ENCODE results near the gene ODF2. TPM values are rescaled to one million over a fixed set of nuclear protein-coding genes. Genes with fewer than 3 reads are reported as not detected.

The ODF2 gene
- total RNA-seq (2021): 80.6 and 83.1 TPM in 2 replicates
- Bru-seq, nascent RNA: percentile 63 among the genes with signal in this experiment
- BruChase-seq, experiment 1, labeled RNA remaining after a 2-hour chase: percentile 74 among the genes with signal in this experiment
- percentile 84 among the genes with signal in this experiment for BruChase-seq, experiment 2, labeled RNA remaining after a 6-hour chase
- long read RNA-seq, transcript ODF2-201 (21 exons, 3,899 nt): major isoform, 41 of 141 reads
- long read RNA-seq, partial matches to known transcripts: 25 of 141 reads
- long read RNA-seq, other reads (novel, unspliced or antisense): 71 of 141 reads

DNA sequence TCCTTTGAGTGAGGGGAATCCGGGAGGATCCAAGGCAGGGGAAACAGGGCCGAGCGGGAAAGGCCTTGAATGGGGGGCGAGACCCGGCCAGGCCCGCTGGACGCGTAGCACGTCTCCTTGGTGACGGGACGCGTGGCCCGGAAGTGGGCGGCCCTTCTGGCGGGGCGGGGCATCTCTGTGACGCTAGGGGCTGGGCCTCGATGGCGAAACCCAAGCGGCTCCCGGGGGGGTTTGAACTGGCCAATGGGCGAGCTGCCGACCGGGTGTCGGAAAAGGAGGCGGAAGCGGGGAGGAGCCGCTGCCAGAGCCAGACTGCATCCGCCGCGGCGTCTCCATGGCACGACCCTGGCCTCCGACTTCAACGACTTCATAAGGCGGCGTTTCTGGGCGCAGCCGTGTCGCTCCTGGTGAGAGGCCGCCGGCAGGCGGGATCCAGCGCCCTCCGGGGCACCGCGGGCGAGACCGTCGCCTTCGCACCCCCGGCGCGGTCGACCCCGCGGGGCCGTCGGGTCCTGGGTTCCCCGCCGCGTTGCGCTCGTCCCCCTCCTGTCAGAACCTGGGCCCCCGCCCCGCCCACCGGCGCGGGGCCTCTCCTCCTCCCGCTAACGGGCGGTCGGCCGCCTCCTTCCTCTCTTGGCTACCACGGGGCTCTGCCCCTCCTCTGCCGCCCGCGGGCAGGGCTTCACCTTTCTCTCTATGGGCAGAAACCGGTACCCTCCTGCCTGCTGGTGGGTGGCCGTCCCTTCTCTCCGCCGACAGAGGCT lies at the start of gene ODF2:
Gene ODF2 (plus strand): TSS at position 158 of the 764 bp plus-strand sequence. CDS start 86 bp downstream, at position 244.
- Histone ChIP-seq H3K36me3 (ENCODE audit: insufficient read depth, low read length, poor library complexity, severe bottlenecking) (peaks cover 16% of the 10 kb centered on the region), H3K27me3 (replicated peaks; ENCODE audit: insufficient read depth, low read depth, low read length, poor library complexity) (no peaks in the 10 kb centered on the region), H3K4me3 (ENCODE audit: low read depth, low read length, poor library complexity, severe bottlenecking) (peak within 1 kb of the TSS; percentile 75), H3K4me1 (ENCODE audit: insufficient read depth, low read length, poor library complexity, severe bottlenecking) (peaks cover 7% of the 10 kb centered on the region), H3K9me3 (ENCODE audit: low read depth, low read length, poor library complexity, severe bottlenecking) (no peaks in the 10 kb centered on the region), H3K27ac (ENCODE audit: low read depth, low read length, poor library complexity, severe bottlenecking) (peak within 1 kb of the TSS; percentile 84)
- TF ChIP-seq, protein P1, sequence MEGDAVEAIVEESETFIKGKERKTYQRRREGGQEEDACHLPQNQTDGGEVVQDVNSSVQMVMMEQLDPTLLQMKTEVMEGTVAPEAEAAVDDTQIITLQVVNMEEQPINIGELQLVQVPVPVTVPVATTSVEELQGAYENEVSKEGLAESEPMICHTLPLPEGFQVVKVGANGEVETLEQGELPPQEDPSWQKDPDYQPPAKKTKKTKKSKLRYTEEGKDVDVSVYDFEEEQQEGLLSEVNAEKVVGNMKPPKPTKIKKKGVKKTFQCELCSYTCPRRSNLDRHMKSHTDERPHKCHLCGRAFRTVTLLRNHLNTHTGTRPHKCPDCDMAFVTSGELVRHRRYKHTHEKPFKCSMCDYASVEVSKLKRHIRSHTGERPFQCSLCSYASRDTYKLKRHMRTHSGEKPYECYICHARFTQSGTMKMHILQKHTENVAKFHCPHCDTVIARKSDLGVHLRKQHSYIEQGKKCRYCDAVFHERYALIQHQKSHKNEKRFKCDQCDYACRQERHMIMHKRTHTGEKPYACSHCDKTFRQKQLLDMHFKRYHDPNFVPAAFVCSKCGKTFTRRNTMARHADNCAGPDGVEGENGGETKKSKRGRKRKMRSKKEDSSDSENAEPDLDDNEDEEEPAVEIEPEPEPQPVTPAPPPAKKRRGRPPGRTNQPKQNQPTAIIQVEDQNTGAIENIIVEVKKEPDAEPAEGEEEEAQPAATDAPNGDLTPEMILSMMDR (conservative IDR thresholded peaks at IDR 0.05; ENCODE audit: low read depth, low read length): no peak
- intact Hi-C loops (cut with micrococcal nuclease; ENCODE audit: unreplicated experiment): no loop called here
- ChIA-PET POLR2A (ENCODE audit: low non-redundant PET) (interaction anchor here (0.7 kb wide), 1 partner anchor 296 kb away, joined by 11 read pairs; the partner anchor contains the start of gene BBLN), CTCF (no interaction called here)
- no TSS peak for BruUV-seq (replicated peaks)
- DNase-seq (ENCODE audit: low spot score): peak; percentile 98

DNA sequence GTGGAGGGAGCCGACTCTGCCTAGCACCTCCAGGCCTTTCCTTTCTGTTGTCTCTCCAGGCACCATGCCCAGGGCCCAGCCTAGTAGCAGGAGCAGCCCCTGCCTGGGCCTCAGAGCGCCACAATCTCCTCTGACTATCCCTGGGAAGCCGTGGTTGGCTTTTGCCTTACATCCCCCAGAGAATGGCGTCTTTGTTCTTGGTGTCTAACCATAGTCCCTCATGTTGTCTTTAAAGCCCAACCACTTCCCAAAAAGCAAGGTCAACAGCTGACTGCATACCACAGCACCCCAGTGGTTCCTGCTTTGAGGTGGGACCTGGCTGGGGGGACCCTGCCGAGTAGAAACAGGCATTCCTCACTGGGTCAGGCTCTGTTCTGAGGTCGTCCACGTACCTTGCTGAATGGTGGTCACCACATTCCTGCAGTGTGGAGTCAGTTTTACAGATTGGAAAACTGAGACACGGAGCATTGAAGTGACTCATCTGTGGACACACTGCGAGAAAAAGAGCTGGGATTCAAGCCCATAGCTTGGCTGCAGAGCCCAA lies 48.9 kb upstream of the ODF2 start:
- Histone ChIP-seq H3K27me3 (replicated peaks; ENCODE audit: insufficient read depth, low read depth, low read length, poor library complexity) (no peaks in the 10 kb centered on the region), H3K4me3 (ENCODE audit: low read depth, low read length, poor library complexity, severe bottlenecking) (no peak overlapping the region), H3K4me1 (ENCODE audit: insufficient read depth, low read length, poor library complexity, severe bottlenecking) (no peaks in the 10 kb centered on the region), H3K36me3 (ENCODE audit: insufficient read depth, low read length, poor library complexity, severe bottlenecking) (no peaks in the 10 kb centered on the region), H3K9me3 (ENCODE audit: low read depth, low read length, poor library complexity, severe bottlenecking) (no peaks in the 10 kb centered on the region), H3K27ac (ENCODE audit: low read depth, low read length, poor library complexity, severe bottlenecking) (no peak overlapping the region)
- no peak for TF ChIP-seq EZH2 (IDR thresholded peaks at IDR 0.05; ENCODE audit: borderline replicate concordance, low read depth, low read length, poor library complexity, severe bottlenecking)
- TF ChIP-seq, protein P1 (conservative IDR thresholded peaks at IDR 0.05; ENCODE audit: low read depth, low read length): no peak
- no peak for DNase-seq (ENCODE audit: low spot score)
- POLR2A ChIA-PET (ENCODE audit: low non-redundant PET): interaction anchor here (0.7 kb wide), 1 partner anchor 24 kb away, joined by 10 read pairs; no protein-coding TSS in a partner anchor
- intact Hi-C loops (cut with micrococcal nuclease; ENCODE audit: unreplicated experiment): no loop called here
- CTCF ChIA-PET: no interaction called here
- no TSS peak for BruUV-seq (replicated peaks)

DNA sequence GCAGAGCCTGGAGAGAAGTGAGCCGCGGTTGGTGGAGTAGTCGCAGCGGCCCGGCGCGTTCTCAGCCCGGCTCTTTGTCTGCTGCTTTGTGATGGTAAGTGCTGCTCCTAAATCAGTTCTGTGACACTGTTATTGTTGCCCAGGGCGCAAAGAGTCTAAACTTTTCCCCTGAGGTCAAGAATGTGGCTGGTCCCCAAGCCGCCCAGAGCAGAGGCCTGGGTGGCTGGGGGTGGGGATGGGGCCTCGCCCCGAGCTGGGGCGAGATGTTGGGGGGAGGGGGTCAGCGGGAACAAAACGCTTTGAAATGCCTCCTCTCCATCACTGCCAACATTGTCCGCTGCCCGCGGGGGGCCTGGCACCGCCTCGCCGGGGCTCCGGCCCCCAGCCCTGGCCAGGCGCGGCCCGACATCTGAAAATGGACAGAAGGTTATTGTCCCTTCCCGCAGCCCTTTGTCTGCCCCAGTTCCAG lies 46.8 kb upstream of the ODF2 start:
- intact Hi-C loops (cut with micrococcal nuclease; ENCODE audit: unreplicated experiment): no loop called here
- no peaks in the 10 kb centered on the region for H3K27me3 ChIP-seq (replicated peaks; ENCODE audit: insufficient read depth, low read depth, low read length, poor library complexity)
- no peaks in the 10 kb centered on the region for H3K4me1 ChIP-seq (ENCODE audit: insufficient read depth, low read length, poor library complexity, severe bottlenecking)
- ChIA-PET CTCF (interaction anchor here (3.3 kb wide), 1 partner anchor 47 kb away, joined by 27 read pairs; no protein-coding TSS in a partner anchor), POLR2A (ENCODE audit: low non-redundant PET) (no interaction called here)
- no peak for DNase-seq (ENCODE audit: low spot score)
- H3K36me3 ChIP-seq (ENCODE audit: insufficient read depth, low read length, poor library complexity, severe bottlenecking): no peaks in the 10 kb centered on the region
- no peak overlapping the region for H3K4me3 ChIP-seq (ENCODE audit: low read depth, low read length, poor library complexity, severe bottlenecking)
- H3K27ac ChIP-seq (ENCODE audit: low read depth, low read length, poor library complexity, severe bottlenecking): no peak overlapping the region
- no TSS peak for BruUV-seq (replicated peaks)
- TF ChIP-seq, protein P1 (conservative IDR thresholded peaks at IDR 0.05; ENCODE audit: low read depth, low read length): no peak
- no peak for TF ChIP-seq EZH2 (IDR thresholded peaks at IDR 0.05; ENCODE audit: borderline replicate concordance, low read depth, low read length, poor library complexity, severe bottlenecking)
- H3K9me3 ChIP-seq (ENCODE audit: low read depth, low read length, poor library complexity, severe bottlenecking): no peaks in the 10 kb centered on the region
